K562 (cell line): ENCODE data around the gene VEGFB. TPM values are rescaled to one million over a fixed set of nuclear protein-coding genes. Genes with fewer than 3 reads are reported as not detected.

Experiments used
- ATAC-seq: fragments of 200-7000 bp; cut with Tn5 transposase; 3 replicates; pipeline ENCODE4 v1.9.1; 2020; ENCODE audit warnings: moderate library complexity
- BruUV-seq: library from RNA; stranded (reverse); fragments of 400-500 nt; replicated peaks from 2 replicates; lab custom pipeline; 2021; lab: Mats Ljungman, UMichigan
- CTCF ChIA-PET: fragments of 300-600 bp; formaldehyde crosslinking; extraction: SDS; loops from one replicate; lab custom pipeline; 2021; ENCODE audit warnings: low intra/inter-chr PET ratio; lab: Yijun Ruan, JAX
- POLR2A ChIA-PET: fragments of 300-600, 350-650 bp; sonication (Branson Sonifier 250); formaldehyde crosslinking; extraction: SDS; loops from one replicate; lab custom pipeline; 2021; ENCODE audit warnings: antibody characterized with exemption, inconsistent platforms; lab: Yijun Ruan, JAX
- DNase-seq, 4 experiments: peaks; one replicate each; pipeline versions ENCODE4 v3.0.0 to v3.0.0-alpha.2; 2011 to 2018; ENCODE audit warnings: low spot score in 3 of 4, mixed read lengths in 3 of 4; ENCODE audit errors: extremely low read depth in 1 of 4
- FAIRE-seq: peaks from 2 replicates; lab custom pipeline; 2011; peaks lifted over from hg19 to GRCh38; lab: Jason Lieb, UNC
- H2AFZ ChIP-seq: 2 replicates; pipeline ENCODE4 v1.6.0; 2011; ENCODE audit warnings: low read depth, low read length, control low read depth, inconsistent platforms
- H3K27ac ChIP-seq: fragments of 200-600 bp; 3 replicates; pipeline ENCODE4 v1.8.0; 2011; ENCODE audit warnings: low read depth, mild to moderate bottlenecking, control low read depth, inconsistent platforms, low read length, moderate library complexity, mixed read lengths; ENCODE audit errors: extremely low read depth
- H3K27me3 ChIP-seq, 2 experiments: fragments of 300-600 bp in 1 of 2; 2 replicates in 1 of 2; 3 replicates in 1 of 2; pipeline versions ENCODE4 v1.6.0 to v1.8.0; 2011; ENCODE audit warnings: inconsistent platforms in 2 of 2, low read length in 2 of 2, mild to moderate bottlenecking in 1 of 2, mixed read lengths in 1 of 2, moderate library complexity in 1 of 2; ENCODE audit not compliant: control insufficient read depth in 2 of 2, insufficient read depth in 2 of 2
- H3K36me3 ChIP-seq: fragments of 300-600 bp; 3 replicates; pipeline ENCODE4 v1.8.0; 2011; ENCODE audit warnings: mild to moderate bottlenecking, low read length, inconsistent platforms; ENCODE audit not compliant: control insufficient read depth, insufficient read depth
- H3K4me1 ChIP-seq, 2 experiments: fragments of 200-600 bp in 1 of 2; replicated peaks in 1 of 2; 2 replicates in 1 of 2; 3 replicates in 1 of 2; pipeline versions ENCODE4 v1.5.1 to v1.8.0; 2011; ENCODE audit warnings: inconsistent platforms in 2 of 2, low read length in 2 of 2, mild to moderate bottlenecking in 1 of 2, mixed read lengths in 1 of 2, moderate library complexity in 1 of 2; ENCODE audit not compliant: control insufficient read depth in 2 of 2, insufficient read depth in 2 of 2
- H3K4me2 ChIP-seq: 2 replicates; pipeline ENCODE4 v1.6.1; 2011; ENCODE audit warnings: low read length, control low read depth, inconsistent platforms, mixed read lengths; ENCODE audit not compliant: insufficient read depth
- H3K4me3 ChIP-seq: fragments of 200-600 bp; sonication (generic), shearing (Covaris generic); 2 replicates; pipeline ENCODE4 v1.5.1; 2016; ENCODE audit warnings: control low read depth, inconsistent platforms
- H3K79me2 ChIP-seq: fragments of 200-600 bp; 3 replicates; pipeline ENCODE4 v1.8.0; 2011; ENCODE audit warnings: low read length, inconsistent platforms; ENCODE audit not compliant: control insufficient read depth, insufficient read depth
- H3K9ac ChIP-seq, 2 experiments: 2 replicates each; pipeline versions ENCODE4 v1.6.0 to v1.6.1; 2011; ENCODE audit warnings: low read depth in 2 of 2, low read length in 2 of 2, control low read depth in 1 of 2, inconsistent platforms in 1 of 2, mild to moderate bottlenecking in 1 of 2, mixed read lengths in 1 of 2; ENCODE audit not compliant: insufficient read depth in 1 of 2
- H3K9me1 ChIP-seq: one replicate; pipeline ENCODE4 v1.6.0; 2011; ENCODE audit warnings: inconsistent platforms, mild to moderate bottlenecking, low read length, moderate library complexity; ENCODE audit not compliant: control insufficient read depth, insufficient read depth
- H3K9me3 ChIP-seq: replicated peaks from 2 replicates; pipeline ENCODE4 v1.5.1; 2011; ENCODE audit warnings: low read depth, low read length, inconsistent platforms; ENCODE audit not compliant: control insufficient read depth, insufficient read depth
- H4K20me1 ChIP-seq: replicated peaks from 2 replicates; pipeline ENCODE4 v1.6.1; 2011; ENCODE audit warnings: low read length, inconsistent platforms, mixed read lengths; ENCODE audit not compliant: control insufficient read depth, insufficient read depth
- DACH1 ChIP-seq: fragments of 450-650 bp; IDR thresholded peaks from 2 replicates; pipeline ENCODE4 v1.6.1; 2018; ENCODE audit not compliant: partially characterized antibody
- ETS2 ChIP-seq: IDR thresholded peaks from 2 replicates; pipeline ENCODE4 v1.6.1; 2016; ENCODE audit warnings: borderline replicate concordance, missing genetic modification characterization, mild to moderate bottlenecking, moderate library complexity, missing compliant biosample characterization; ENCODE audit not compliant: poor library complexity, severe bottlenecking
- RAD21 ChIP-seq, 2 experiments: fragments of 250-450 bp in 1 of 2; fragments of 450-650 bp in 1 of 2; sonication (Bioruptor Pico) in 1 of 2; formaldehyde crosslinking in 1 of 2; IDR thresholded peaks in 1 of 2; conservative IDR thresholded peaks in 1 of 2; 2 replicates each; pipeline versions ENCODE4 v1.4.0 to v1.8.0; 2020 to 2022; ENCODE audit warnings: mild to moderate bottlenecking in 2 of 2, moderate library complexity in 1 of 2
- RBFOX2 ChIP-seq: fragments of 200-400 bp; formaldehyde crosslinking; IDR thresholded peaks from 2 replicates; pipeline ENCODE4 v1.6.1; 2017; ENCODE audit warnings: low read depth, mild to moderate bottlenecking, low read length, moderate library complexity
- SLC30A9 ChIP-seq: fragments of 250-450 bp; sonication (Bioruptor Pico); IDR thresholded peaks from 2 replicates; pipeline ENCODE4 v1.8.0; 2022; ENCODE audit warnings: mild to moderate bottlenecking, moderate library complexity
- WGBS: fragments of 100-300 bp; shearing (Covaris generic); methylation state at CpG from one replicate; pipeline ENCODE4 v1.1.6; 2016; ENCODE audit warnings: low coverage, mixed read lengths; ENCODE audit not compliant: insufficient coverage; ENCODE audit errors: missing lambda C conversion rate; 5-methylcytosine and 5-hydroxymethylcytosine counted together
- in situ Hi-C: fragments of 300-500 bp; cut with MboI; formaldehyde crosslinking; loops from 4 replicates; pipeline ENCODE4 v1.15.0; 2018; ENCODE audit warnings: inconsistent platforms, mixed read lengths
- intact Hi-C: fragments of 100-400 bp; cut with micrococcal nuclease; formaldehyde crosslinking; loops from 2 replicates; pipeline ENCODE4 v1.14.2; 2022
- polyA plus RNA-seq, 8 experiments: library from polyadenylated mRNA; depleted of rRNA in 4 of 8; stranded (reverse) in 5 of 8; unstranded in 3 of 8; fragments of >200 nt; fragmentation: Nextera tagmentation in 2 of 8; fragmentation: Illumina TruSeq in 1 of 8; extraction: Ambion mirVana in 2 of 8; extraction: Trizol in 1 of 8; gene quantifications; 2 replicates each; pipeline versions ENCODE4 v1.2.1 to v1.2.3, GENCODE V29; 2011 to 2014; ENCODE audit warnings: inconsistent platforms in 1 of 8, missing spikeins in 1 of 8
- total RNA-seq, 7 experiments: library from RNA; depleted of rRNA in 6 of 7; stranded (reverse); fragments of >200 nt in 6 of 7; fragmentation: Illumina TruSeq in 2 of 7; extraction: Trizol in 2 of 7; gene quantifications; 2 replicates each; pipeline versions ENCODE4 v1.2.1 to v1.2.3, GENCODE V29; 2011 to 2021; ENCODE audit warnings: low replicate concordance in 1 of 7

VEGFB gene
- total and polyA plus RNA-seq, 9 of the 15 experiments (the other 6 are each of a cell fraction or from before 2014, with no cell fraction given), result 11.0 to 83.4 (median 25.7) TPM

DNA sequence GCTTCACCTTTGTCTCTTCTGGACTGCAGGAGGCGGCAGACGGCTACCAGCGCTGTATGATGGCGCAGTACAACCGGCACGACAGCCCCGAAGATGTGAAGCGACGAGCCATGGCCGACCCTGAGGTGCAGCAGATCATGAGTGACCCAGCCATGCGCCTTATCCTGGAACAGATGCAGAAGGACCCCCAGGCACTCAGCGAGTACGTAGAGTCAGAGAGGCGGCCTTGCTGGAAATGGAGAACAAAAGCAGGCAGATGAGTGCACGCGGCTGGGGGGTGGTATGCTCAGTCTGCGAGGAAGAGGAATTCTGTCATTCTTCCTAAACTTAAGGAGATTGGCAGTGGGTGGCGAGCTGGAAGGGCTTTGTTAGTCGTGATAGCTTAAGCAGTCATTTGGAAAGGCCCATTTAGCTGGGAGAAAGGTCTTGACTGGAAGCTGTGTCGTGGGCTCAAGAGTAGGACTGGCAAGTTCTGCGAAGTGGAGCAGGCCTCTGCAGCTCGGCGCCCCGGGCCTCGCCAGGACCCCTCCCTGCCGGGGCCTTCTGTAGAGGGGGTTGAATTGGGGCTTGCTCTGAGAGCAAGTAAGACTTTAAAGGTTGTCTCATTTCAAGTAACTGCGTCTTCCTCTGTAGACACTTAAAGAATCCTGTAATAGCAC is 30.8 kb upstream of the VEGFB start:
- Histone ChIP-seq H3K9me1 (peaks cover 4% of the 10 kb centered on the region), H2AFZ (no peak overlapping the region), H3K79me2 (peaks cover 30% of the 10 kb centered on the region), H3K4me1 (peaks cover 30 to 50% of the 10 kb centered on the region in 2 experiments), H4K20me1 (no peaks in the 10 kb centered on the region; the same call in 1 of the 2 replicates), H3K36me3 (peaks cover 86% of the 10 kb centered on the region), H3K4me2 (no peak overlapping the region), H3K9me3 (no peaks in the 10 kb centered on the region), H3K27ac (peak overlapping the region; percentile 20; the same call in 2 of the 3 replicates), H3K27me3 (no peaks in the 10 kb centered on the region)
- intact Hi-C loops, result loop anchor here (1.0 kb wide), 2 partner anchors 67 to 101 kb away; no protein-coding TSS in a partner anchor
- no TSS peak for BruUV-seq
- WGBS, result 91% methylated on average over 27 of the region's 27 CpGs
- DNase-seq (no peak), FAIRE-seq (no peak), ATAC-seq (no peak)
- ChIA-PET POLR2A (interaction anchor here (0.7 to 8.2 kb wide), 2 partner anchors 99 to 119 kb away, joined by 3 to 68 read pairs; partner anchors contain the start of genes CATSPERZ and ESRRA), CTCF (interaction anchor here (0.7 to 1.8 kb wide), 4 partner anchors 66 to 163 kb away, joined by 4 to 11 read pairs (median 8); no protein-coding TSS in a partner anchor)
- TF ChIP-seq DACH1 (no peak), RAD21 (CRISPR knock-in tag; conservative IDR thresholded peaks at IDR 0.05 in 1 of 2, IDR thresholded peaks at IDR 0.05 in 1 of 2) (no peak), SLC30A9 (CRISPR knock-in tag) (no peak), RBFOX2 (peak; percentile 29; the same call in 1 of the 2 replicates), ETS2 (tag) (no peak)
- TF ChIP-seq, all 486 proteins: peak for 1
- Histone ChIP-seq H3K9ac (peak overlapping the region in 1 of 2 experiments; percentile 74; a peak in 2 of 4 replicates), H3K4me3 (no peak overlapping the region)
- in situ Hi-C loops, result no loop called here
